OCI-LY7 (cell line): ENCODE data around the gene CKM. TPM values are rescaled to one million over a fixed set of nuclear protein-coding genes. Genes with fewer than 3 reads are reported as not detected.

ENCODE experiments used
- BruUV-seq: library from RNA; stranded (reverse); fragments of 400-500 nt; replicated peaks from 2 replicates; lab custom pipeline; 2021; lab: Mats Ljungman, UMichigan
- CTCF ChIA-PET: fragments of 300-600 bp; sonication (Branson Sonifier 250); formaldehyde crosslinking; loops from one replicate; lab custom pipeline; 2022; ENCODE audit warnings: antibody characterized with exemption; ENCODE audit not compliant: unreplicated experiment; lab: Charles Lee
- POLR2A ChIA-PET: fragments of 300-600 bp; sonication (Branson Sonifier 250); formaldehyde crosslinking; loops from one replicate; lab custom pipeline; 2022; ENCODE audit warnings: antibody characterized with exemption; lab: Charles Lee
- DNase-seq: peaks from one replicate; pipeline ENCODE4 v3.0.0-alpha.2; 2015; ENCODE audit warnings: low spot score
- H2AFZ ChIP-seq: fragments of 200-600 bp; sonication (generic), shearing (Covaris generic); 2 replicates; pipeline ENCODE4 v1.6.1; 2014; ENCODE audit warnings: mild to moderate bottlenecking, antibody characterized with exemption, low read length, moderate library complexity
- H3K27ac ChIP-seq: fragments of 200-600 bp; sonication (generic); 2 replicates; pipeline ENCODE4 v1.5.1; 2014; ENCODE audit warnings: mixed run types, low read depth, mild to moderate bottlenecking, moderate library complexity, low read length, inconsistent platforms; ENCODE audit not compliant: poor library complexity, severe bottlenecking
- H3K36me3 ChIP-seq: fragments of 200-600 bp; sonication (generic); 2 replicates; pipeline ENCODE4 v1.6.1; 2014; ENCODE audit warnings: mild to moderate bottlenecking, antibody characterized with exemption, low read length, moderate library complexity, mixed read lengths; ENCODE audit not compliant: insufficient read depth
- H3K4me1 ChIP-seq: fragments of 200-600 bp; sonication (generic); 2 replicates; pipeline ENCODE4 v1.5.1; 2014; ENCODE audit warnings: mild to moderate bottlenecking, low read length; ENCODE audit not compliant: insufficient read depth, poor library complexity, severe bottlenecking
- H3K4me2 ChIP-seq: fragments of 200-600 bp; sonication (generic); 2 replicates; pipeline ENCODE4 v1.6.1; 2014; ENCODE audit warnings: mild to moderate bottlenecking, low read length
- H3K4me3 ChIP-seq: fragments of 200-600 bp; sonication (generic); 2 replicates; pipeline ENCODE4 v1.5.1; 2014; ENCODE audit warnings: mild to moderate bottlenecking, low read depth, low read length; ENCODE audit not compliant: poor library complexity, severe bottlenecking
- H3K79me2 ChIP-seq: fragments of 200-600 bp; sonication (generic); 2 replicates; pipeline ENCODE4 v1.6.1; 2016; ENCODE audit warnings: low read depth, mild to moderate bottlenecking, low read length, moderate library complexity, mixed read lengths; ENCODE audit not compliant: insufficient read depth
- H3K9me2 ChIP-seq: fragments of 200-600 bp; sonication (generic); 2 replicates; pipeline ENCODE4 v1.6.1; 2016; ENCODE audit warnings: mild to moderate bottlenecking, low read length, mixed read lengths; ENCODE audit not compliant: insufficient read depth
- H3K9me3 ChIP-seq: fragments of 200-600 bp; sonication (generic); 2 replicates; pipeline ENCODE4 v1.6.1; 2014; ENCODE audit warnings: mild to moderate bottlenecking, mixed run types, low read length, mixed read lengths
- H4K20me1 ChIP-seq: fragments of 200-600 bp; sonication (generic); 2 replicates; pipeline ENCODE4 v1.6.1; 2014; ENCODE audit warnings: mild to moderate bottlenecking, antibody characterized with exemption, low read length, moderate library complexity, mixed read lengths; ENCODE audit not compliant: insufficient read depth
- EZH2phosphoT487 ChIP-seq: fragments of 200-600 bp; sonication (generic); IDR thresholded peaks from 2 replicates; pipeline ENCODE4 v1.6.1; 2018; ENCODE audit warnings: low read depth, borderline replicate concordance, mild to moderate bottlenecking, mixed run types, antibody characterized with exemption, low read length, moderate library complexity, mixed read lengths
- intact Hi-C: fragments of 100-400 bp; cut with micrococcal nuclease; formaldehyde crosslinking; loops from one replicate; pipeline ENCODE4 v1.10.0; 2022; ENCODE audit not compliant: unreplicated experiment
- total RNA-seq, 2 experiments: library from RNA; depleted of rRNA in 1 of 2; stranded (reverse); fragments of >200 nt in 1 of 2; shearing (Covaris generic) in 1 of 2; gene quantifications; 2 replicates each; pipeline ENCODE4 v1.2.3, GENCODE V29; 2014 to 2022
- TF ChIP-seq, protein P1 (sequence below): fragments of 200-600 bp; sonication (generic); conservative IDR thresholded peaks from 2 replicates; pipeline ENCODE4 v1.5.1; 2014; ENCODE audit warnings: mild to moderate bottlenecking, antibody characterized with exemption, low read length, moderate library complexity, mixed read lengths

The CKM gene
- total RNA-seq, 2 experiments from 2014 or later: not detected

DNA sequence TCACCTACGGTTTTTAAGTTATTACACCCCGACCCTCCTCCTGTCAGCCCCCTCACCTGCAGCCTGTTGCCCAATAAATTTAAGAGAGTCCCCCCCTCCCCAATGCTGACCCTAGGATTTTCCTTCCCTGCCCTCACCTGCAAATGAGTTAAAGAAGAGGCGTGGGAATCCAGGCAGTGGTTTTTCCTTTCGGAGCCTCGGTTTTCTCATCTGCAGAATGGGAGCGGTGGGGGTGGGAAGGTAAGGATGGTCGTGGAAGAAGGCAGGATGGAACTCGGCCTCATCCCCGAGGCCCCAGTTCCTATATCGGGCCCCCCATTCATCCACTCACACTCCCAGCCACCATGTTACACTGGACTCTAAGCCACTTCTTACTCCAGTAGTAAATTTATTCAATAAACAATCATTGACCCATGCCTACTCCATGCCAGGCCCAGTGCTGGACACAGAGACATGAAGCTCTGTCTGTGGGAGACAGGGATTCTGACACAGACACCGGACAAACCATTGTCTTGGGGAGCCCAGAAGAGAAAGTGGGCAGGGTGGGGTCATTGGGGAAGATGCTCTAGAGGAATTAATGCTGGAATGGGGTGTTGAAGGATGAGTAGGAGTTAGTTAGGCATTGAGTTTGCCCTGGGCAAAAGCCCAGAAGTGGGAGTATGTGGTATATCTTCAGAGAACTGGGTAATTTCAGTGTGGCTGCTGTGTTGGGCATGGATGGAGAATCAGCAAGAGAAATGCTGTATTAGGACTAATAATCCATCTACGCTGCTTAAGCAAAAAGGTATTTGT lies 19.2 kb downstream of the CKM start:
- TSS peak; percentile 48 for BruUV-seq
- ChIA-PET POLR2A (interaction anchor here (1.1 kb wide), 1 partner anchor 18 kb away, joined by 3 read pairs; no protein-coding TSS in a partner anchor), CTCF (no interaction called here)

DNA sequence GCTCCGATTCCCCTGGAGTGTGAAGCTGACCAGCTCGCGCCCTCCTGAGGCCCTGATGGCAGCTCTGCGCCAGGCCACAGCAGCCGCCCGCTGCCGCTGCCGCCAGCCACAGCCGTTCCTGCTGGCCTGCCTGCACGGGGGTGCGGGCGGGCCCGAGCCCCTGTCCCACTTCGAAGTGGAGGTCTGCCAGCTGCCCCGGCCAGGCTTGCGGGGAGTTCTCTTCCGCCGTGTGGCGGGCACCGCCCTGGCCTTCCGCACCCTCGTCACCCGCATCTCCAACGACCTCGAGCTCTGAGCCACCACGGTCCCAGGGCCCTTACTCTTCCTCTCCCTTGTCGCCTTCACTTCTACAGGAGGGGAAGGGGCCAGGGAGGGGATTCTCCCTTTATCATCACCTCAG lies 20.3 kb downstream of the CKM start:
- no peak for TF ChIP-seq EZH2phosphoT487
- TF ChIP-seq, protein P1, sequence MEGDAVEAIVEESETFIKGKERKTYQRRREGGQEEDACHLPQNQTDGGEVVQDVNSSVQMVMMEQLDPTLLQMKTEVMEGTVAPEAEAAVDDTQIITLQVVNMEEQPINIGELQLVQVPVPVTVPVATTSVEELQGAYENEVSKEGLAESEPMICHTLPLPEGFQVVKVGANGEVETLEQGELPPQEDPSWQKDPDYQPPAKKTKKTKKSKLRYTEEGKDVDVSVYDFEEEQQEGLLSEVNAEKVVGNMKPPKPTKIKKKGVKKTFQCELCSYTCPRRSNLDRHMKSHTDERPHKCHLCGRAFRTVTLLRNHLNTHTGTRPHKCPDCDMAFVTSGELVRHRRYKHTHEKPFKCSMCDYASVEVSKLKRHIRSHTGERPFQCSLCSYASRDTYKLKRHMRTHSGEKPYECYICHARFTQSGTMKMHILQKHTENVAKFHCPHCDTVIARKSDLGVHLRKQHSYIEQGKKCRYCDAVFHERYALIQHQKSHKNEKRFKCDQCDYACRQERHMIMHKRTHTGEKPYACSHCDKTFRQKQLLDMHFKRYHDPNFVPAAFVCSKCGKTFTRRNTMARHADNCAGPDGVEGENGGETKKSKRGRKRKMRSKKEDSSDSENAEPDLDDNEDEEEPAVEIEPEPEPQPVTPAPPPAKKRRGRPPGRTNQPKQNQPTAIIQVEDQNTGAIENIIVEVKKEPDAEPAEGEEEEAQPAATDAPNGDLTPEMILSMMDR: no peak
- no peak overlapping the region for H3K4me2 ChIP-seq
- no peaks in the 10 kb centered on the region for H3K9me2 ChIP-seq
- H3K4me3 ChIP-seq: no peak overlapping the region
- no peak overlapping the region for H2AFZ ChIP-seq
- no peaks in the 10 kb centered on the region for H4K20me1 ChIP-seq
- intact Hi-C loops: no loop called here
- BruUV-seq: no TSS peak
- H3K36me3 ChIP-seq: peaks cover 6% of the 10 kb centered on the region; the same call in 1 of the 2 replicates
- H3K27ac ChIP-seq: no peak overlapping the region
- H3K79me2 ChIP-seq: no peaks in the 10 kb centered on the region
- H3K9me3 ChIP-seq: no peaks in the 10 kb centered on the region
- POLR2A ChIA-PET: no interaction called here
- DNase-seq: no peak
- CTCF ChIA-PET: no interaction called here
- H3K4me1 ChIP-seq: peaks cover 4% of the 10 kb centered on the region

More for the DNA sequence above, 19.2 kb downstream of the CKM start:
- H3K79me2 ChIP-seq: no peaks in the 10 kb centered on the region
- H3K27ac ChIP-seq: no peak overlapping the region
- intact Hi-C loops: no loop called here
- no peak overlapping the region for H3K4me2 ChIP-seq
- no peak for TF ChIP-seq EZH2phosphoT487
- TF ChIP-seq, protein P1: no peak
- no peak overlapping the region for H3K4me3 ChIP-seq
- H3K9me3 ChIP-seq: no peaks in the 10 kb centered on the region
- H3K4me1 ChIP-seq: peaks cover 5% of the 10 kb centered on the region
- DNase-seq: no peak
- no peaks in the 10 kb centered on the region for H4K20me1 ChIP-seq
- no peaks in the 10 kb centered on the region for H3K9me2 ChIP-seq
- peaks cover 6% of the 10 kb centered on the region; the same call in 1 of the 2 replicates for H3K36me3 ChIP-seq
- no peak overlapping the region for H2AFZ ChIP-seq

DNA sequence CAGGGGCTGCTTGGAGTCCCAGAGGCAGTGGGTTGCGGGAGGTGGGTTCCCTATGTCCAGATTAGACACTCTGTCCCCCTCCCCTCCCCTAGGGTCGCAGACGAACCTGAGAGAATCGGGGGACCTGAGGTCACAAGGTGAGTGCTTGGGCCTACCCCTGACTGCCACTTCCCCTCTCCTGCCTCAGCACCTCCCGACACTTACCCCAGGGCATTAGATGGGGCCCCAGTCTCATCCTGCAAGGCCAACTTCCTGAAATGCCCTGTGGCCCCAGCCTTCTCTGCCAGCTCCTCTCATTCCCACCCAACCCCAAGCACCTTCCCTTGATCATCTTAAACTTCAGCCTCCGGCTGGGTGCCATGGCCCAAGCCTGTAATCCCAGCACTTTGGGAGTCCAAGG lies 23.0 kb downstream of the CKM start:
- Histone ChIP-seq H2AFZ (no peak overlapping the region), H3K4me1 (peaks cover 4% of the 10 kb centered on the region), H4K20me1 (no peaks in the 10 kb centered on the region; the same call in 1 of the 2 replicates), H3K9me2 (no peaks in the 10 kb centered on the region), H3K27ac (no peak overlapping the region), H3K4me3 (no peak overlapping the region), H3K4me2 (no peak overlapping the region), H3K79me2 (no peaks in the 10 kb centered on the region), H3K9me3 (no peaks in the 10 kb centered on the region), H3K36me3 (peaks cover 17% of the 10 kb centered on the region)
- intact Hi-C loops: no loop called here
- no TSS peak for BruUV-seq
- DNase-seq: no peak
- TF ChIP-seq EZH2phosphoT487: no peak
- TF ChIP-seq, protein P1: no peak
- POLR2A ChIA-PET: no interaction called here
- CTCF ChIA-PET: no interaction called here
